Raji (cell line): ENCODE results near the gene BRPF1.

Experiments
- POLR2A ChIP-seq: IDR thresholded peaks from 2 replicates; pipeline ENCODE4 v1.6.1; 2011; ENCODE audit warnings: low read depth, low read length, control low read depth; ENCODE audit not compliant: insufficient read depth

The BRPF1 gene

DNA sequence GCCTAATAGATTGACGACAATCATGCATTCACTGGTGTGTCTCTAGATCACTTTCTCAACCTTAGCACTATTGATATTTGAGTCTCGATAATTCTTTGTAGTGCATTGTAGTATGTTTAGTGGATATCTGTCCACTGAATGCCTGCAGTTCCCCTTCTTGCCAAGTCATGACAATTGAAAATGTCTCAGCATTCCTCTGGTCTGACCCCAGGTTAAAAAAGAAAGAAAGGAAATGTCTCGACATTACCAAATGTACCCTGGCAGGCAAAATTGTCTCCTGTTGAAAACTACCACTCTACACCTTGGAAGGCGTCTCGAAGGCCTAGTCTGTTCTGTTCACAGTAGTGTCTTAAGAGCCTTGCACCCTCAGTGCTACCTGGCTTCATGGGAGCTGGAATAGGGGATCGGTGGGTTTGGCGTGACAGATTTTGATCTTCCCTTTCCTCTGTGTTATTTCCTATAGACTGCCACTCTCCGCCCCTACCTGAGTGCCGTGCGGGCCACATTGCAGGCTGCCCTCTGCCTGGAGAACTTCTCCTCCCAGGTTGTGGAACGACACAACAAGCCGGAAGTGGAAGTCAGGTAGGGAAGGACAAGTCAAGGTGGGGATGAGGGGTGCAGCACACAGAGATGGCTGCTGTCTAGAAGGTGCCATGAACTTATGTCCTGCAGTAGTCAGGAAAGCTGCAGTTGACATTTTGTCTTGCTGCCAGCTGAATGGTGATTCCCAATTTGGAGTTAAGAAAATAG is 65.8 kb downstream of the BRPF1 start:
- TF ChIP-seq POLR2A: no peak
